NCI-H2107 (cell line): ENCODE measurements around the gene CCL19.

ENCODE experiments used
- DNase-seq: peaks from one replicate; lab custom pipeline; 2025; lab: John Stamatoyannopoulos, UW

CCL19 gene

GRCh38 chr9:34694811-34695210 is 3.7 kb upstream of the CCL19 start:
- DNase-seq = no peak

GRCh38 chr9:34693560-34693959 is 2.5 kb upstream of the CCL19 start:
- no peak for DNase-seq

- no peak for DNase-seq
Observed at GRCh38 chr9:34691936-34692315, 850 bp upstream of the CCL19 start.

- no peak for DNase-seq
Observed at GRCh38 chr9:34689512-34689911, 1.6 kb downstream of the CCL19 start.

GRCh38 chr9:34689116-34689470 is 2.0 kb downstream of the CCL19 start:
- peak; percentile 31 for DNase-seq

GRCh38 chr9:34688329-34689115 is 2.6 kb downstream of the CCL19 start:
- no peak for DNase-seq

GRCh38 chr9:34687276-34688030 is 3.6 kb downstream of the CCL19 start:
- no peak for DNase-seq

- DNase-seq = no peak
Observed at GRCh38 chr9:34686732-34687131, 4.3 kb downstream of the CCL19 start.

- no peak for DNase-seq
Observed at GRCh38 chr9:34686231-34686630, 4.8 kb downstream of the CCL19 start.

- DNase-seq = no peak
Observed at GRCh38 chr9:34685591-34685990, 5.5 kb downstream of the CCL19 start.

GRCh38 chr9:34684816-34685215 is 6.3 kb downstream of the CCL19 start:
- DNase-seq = no peak

GRCh38 chr9:34684145-34684544 is 6.9 kb downstream of the CCL19 start:
- no peak for DNase-seq

- DNase-seq = no peak
Observed at GRCh38 chr9:34675869-34676268, 15.2 kb downstream of the CCL19 start.

- peak; percentile 77 for DNase-seq
Observed at GRCh38 chr9:34675048-34675714, 15.9 kb downstream of the CCL19 start.

- no peak for DNase-seq
Observed at GRCh38 chr9:34674440-34674839, 16.6 kb downstream of the CCL19 start.

- DNase-seq = no peak
Observed at GRCh38 chr9:34671307-34671706, 19.8 kb downstream of the CCL19 start.

GRCh38 chr9:34669809-34670562 is 21.1 kb downstream of the CCL19 start:
- DNase-seq = no peak

- DNase-seq = peak; percentile 87
Observed at GRCh38 chr9:34665381-34666250, 25.5 kb downstream of the CCL19 start.

GRCh38 chr9:34665067-34665380 is 26.1 kb downstream of the CCL19 start:
- no peak for DNase-seq

GRCh38 chr9:34664281-34665066 is 26.6 kb downstream of the CCL19 start:
- DNase-seq = no peak

GRCh38 chr9:34663303-34663605 is 27.8 kb downstream of the CCL19 start:
- no peak for DNase-seq
